Measurements from ENCODE around the gene GSTP1.

GRCh38 chr11:67632175-67632981, 48.8 kb downstream of the GSTP1 start:
- TF ChIP-seq EP300 (IDR thresholded peaks at IDR 0.05): no peak
- TF ChIP-seq, protein P1, sequence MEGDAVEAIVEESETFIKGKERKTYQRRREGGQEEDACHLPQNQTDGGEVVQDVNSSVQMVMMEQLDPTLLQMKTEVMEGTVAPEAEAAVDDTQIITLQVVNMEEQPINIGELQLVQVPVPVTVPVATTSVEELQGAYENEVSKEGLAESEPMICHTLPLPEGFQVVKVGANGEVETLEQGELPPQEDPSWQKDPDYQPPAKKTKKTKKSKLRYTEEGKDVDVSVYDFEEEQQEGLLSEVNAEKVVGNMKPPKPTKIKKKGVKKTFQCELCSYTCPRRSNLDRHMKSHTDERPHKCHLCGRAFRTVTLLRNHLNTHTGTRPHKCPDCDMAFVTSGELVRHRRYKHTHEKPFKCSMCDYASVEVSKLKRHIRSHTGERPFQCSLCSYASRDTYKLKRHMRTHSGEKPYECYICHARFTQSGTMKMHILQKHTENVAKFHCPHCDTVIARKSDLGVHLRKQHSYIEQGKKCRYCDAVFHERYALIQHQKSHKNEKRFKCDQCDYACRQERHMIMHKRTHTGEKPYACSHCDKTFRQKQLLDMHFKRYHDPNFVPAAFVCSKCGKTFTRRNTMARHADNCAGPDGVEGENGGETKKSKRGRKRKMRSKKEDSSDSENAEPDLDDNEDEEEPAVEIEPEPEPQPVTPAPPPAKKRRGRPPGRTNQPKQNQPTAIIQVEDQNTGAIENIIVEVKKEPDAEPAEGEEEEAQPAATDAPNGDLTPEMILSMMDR (IDR thresholded peaks at IDR 0.05): no peak
- TF ChIP-seq POLR2A (IDR thresholded peaks at IDR 0.05): no peak
- no peak for TF ChIP-seq POLR2AphosphoS5 (IDR thresholded peaks at IDR 0.05)

All from upper lobe of left lung (tissue), 4 donors.